CD4-positive, alpha-beta memory T cell (primary cell): Measurements from ENCODE around the gene B4GALNT1. TPM values are rescaled to one million over a fixed set of nuclear protein-coding genes. Genes with fewer than 3 reads are reported as not detected.

Experiments used
- CTCF ChIA-PET: fragments of 350-600 bp; sonication (Branson Sonifier 250); formaldehyde crosslinking; loops from one replicate; lab custom pipeline; 2021; ENCODE audit warnings: inconsistent platforms; ENCODE audit not compliant: partially characterized antibody; lab: Charles Lee
- POLR2A ChIA-PET: fragments of 350-600 bp; sonication (Branson Sonifier 250); formaldehyde crosslinking; loops from one replicate; lab custom pipeline; 2021; ENCODE audit not compliant: partially characterized antibody; lab: Charles Lee
- DNase-seq, 5 donors: peaks; one replicate each; pipeline versions ENCODE4 v3.0.0 to v3.0.0-alpha.2; 2020 to 2022; ENCODE audit warnings: mixed read lengths in 1 of 5
- H3K27ac ChIP-seq: one replicate; pipeline ENCODE4 v1.7.0; 2013; ENCODE audit warnings: low read depth, low read length
- H3K27me3 ChIP-seq: 2 replicates; pipeline ENCODE4 v1.7.0; 2013; ENCODE audit warnings: mild to moderate bottlenecking, low read length, moderate library complexity; ENCODE audit not compliant: insufficient read depth
- H3K36me3 ChIP-seq: 2 replicates; pipeline ENCODE4 v1.7.0; 2013; ENCODE audit warnings: mild to moderate bottlenecking, low read length, moderate library complexity; ENCODE audit not compliant: insufficient read depth
- H3K4me1 ChIP-seq: 2 replicates; pipeline ENCODE4 v1.7.0; 2013; ENCODE audit warnings: mild to moderate bottlenecking, low read length, moderate library complexity; ENCODE audit not compliant: insufficient read depth
- H3K4me3 ChIP-seq, 2 donors: one replicate each; pipeline ENCODE4 v1.7.0; 2013; ENCODE audit warnings: low read length in 2 of 2, mild to moderate bottlenecking in 1 of 2
- H3K9me3 ChIP-seq, 2 donors: one replicate each; pipeline ENCODE4 v1.7.0; 2013; ENCODE audit warnings: low read length in 2 of 2, control low read depth in 1 of 2; ENCODE audit not compliant: control insufficient read depth in 1 of 2
- H3K27ac Mint-ChIP-seq, 7 donors: one replicate each; pipeline ENCODE4 v1.8.0; 2020 to 2021; ENCODE audit warnings: mixed read lengths in 7 of 7, mild to moderate bottlenecking in 6 of 7, inconsistent platforms in 3 of 7, moderate library complexity in 3 of 7
- H3K27me3 Mint-ChIP-seq, 2 donors: one replicate each; pipeline ENCODE4 v1.8.0; 2020 to 2021; ENCODE audit warnings: mixed read lengths in 2 of 2
- H3K36me3 Mint-ChIP-seq, 2 donors: one replicate each; pipeline ENCODE4 v1.8.0; 2020 to 2021; ENCODE audit warnings: mixed read lengths in 2 of 2, inconsistent platforms in 1 of 2, mild to moderate bottlenecking in 1 of 2
- H3K4me1 Mint-ChIP-seq, 4 donors: one replicate each; pipeline ENCODE4 v1.8.0; 2020 to 2021; ENCODE audit warnings: mixed read lengths in 4 of 4, mild to moderate bottlenecking in 1 of 4
- H3K4me3 Mint-ChIP-seq, 8 donors: one replicate each; pipeline ENCODE4 v1.8.0; 2020 to 2021; ENCODE audit warnings: mixed read lengths in 8 of 8, mild to moderate bottlenecking in 7 of 8, moderate library complexity in 6 of 8, inconsistent platforms in 3 of 8
- H3K9me3 Mint-ChIP-seq, 8 donors: one replicate each; pipeline ENCODE4 v1.8.0; 2020 to 2021; ENCODE audit warnings: mixed read lengths in 8 of 8, mild to moderate bottlenecking in 5 of 8, inconsistent platforms in 3 of 8, moderate library complexity in 1 of 8
- intact Hi-C: fragments of 100-400 bp; cut with micrococcal nuclease; formaldehyde crosslinking; loops from one replicate; pipeline ENCODE4 v1.15.1; 2023
- polyA plus RNA-seq, 2 donors: library from polyadenylated mRNA; unstranded; fragments of 300-500 nt; fragmentation: Illumina TruSeq; gene quantifications; one replicate each; pipeline ENCODE4 v1.2.3, GENCODE V29; 2021
- total RNA-seq, 2 experiments: library from RNA; stranded (reverse); gene quantifications; one replicate each; pipeline ENCODE4 v1.2.3, GENCODE V29; 2021

Gene B4GALNT1
- total and polyA plus RNA-seq, 4 experiments from 2014 or later, result not detected

DNA sequence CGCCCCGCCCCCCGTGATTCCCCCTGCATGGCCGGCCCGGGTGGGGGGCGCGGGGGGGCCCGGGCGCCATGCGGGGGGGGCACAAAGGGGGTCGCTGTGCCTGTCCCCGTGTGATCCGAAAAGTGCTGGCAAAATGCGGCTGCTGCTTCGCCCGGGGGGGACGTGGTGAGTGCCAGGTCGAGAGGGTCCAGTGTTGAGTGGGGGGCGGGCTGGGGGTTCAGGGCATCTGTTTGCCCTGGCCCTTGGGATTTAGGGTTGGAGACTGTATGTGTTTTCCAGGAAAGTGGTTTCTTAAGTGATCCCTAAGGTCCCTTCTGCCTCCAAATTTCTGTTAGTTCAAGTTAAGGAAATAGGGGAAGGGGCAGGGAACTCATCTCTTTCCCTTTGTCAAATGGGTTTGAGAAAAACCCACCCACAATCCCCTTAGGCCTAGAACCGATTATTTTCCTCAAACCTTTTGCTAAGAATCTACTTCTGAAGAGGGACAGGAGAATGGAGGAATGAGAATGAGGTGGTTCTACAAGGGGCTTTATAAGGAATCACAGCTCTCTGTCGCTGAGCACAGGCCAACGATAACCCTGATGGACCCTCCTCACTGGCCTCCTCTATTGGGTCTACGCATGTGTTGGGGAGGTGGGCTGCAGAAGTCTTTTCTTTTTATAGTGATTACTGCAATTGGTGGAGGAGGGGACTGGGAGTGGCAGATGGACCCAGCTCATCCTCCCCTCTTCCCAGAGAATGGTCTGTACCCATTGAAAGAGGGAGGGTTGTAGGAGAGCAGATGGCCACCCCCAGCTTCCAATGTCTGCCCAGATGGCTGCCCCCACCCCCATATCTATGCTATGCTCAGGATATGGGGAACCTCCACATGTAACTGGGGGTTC lies 20.9 kb downstream of the B4GALNT1 start:
- peak overlapping the region in 2 of 7 donors; percentile 37 to 78 for H3K27ac Mint-ChIP-seq
- Histone ChIP-seq H3K4me1 (peaks cover 9% of the 10 kb centered on the region), H3K27me3 (peaks cover 10% of the 10 kb centered on the region), H3K36me3 (no peaks in the 10 kb centered on the region), H3K4me3 (peak overlapping the region in 1 of 2 donors; percentile 57), H3K27ac (no peak overlapping the region), H3K9me3 (no peaks in the 10 kb centered on the region)
- no peaks in the 10 kb centered on the region for H3K9me3 Mint-ChIP-seq
- H3K27me3 Mint-ChIP-seq, result peaks cover 3 to 27% of the 10 kb centered on the region in 2 donors
- intact Hi-C loops, result loop anchor here (2.0 to 5.0 kb wide), 2 partner anchors 21 to 90 kb away; partner anchors contain the start of genes DDIT3, MBD6 and PIP4K2C
- peaks cover 0 to 6% of the 10 kb centered on the region in 2 donors for H3K36me3 Mint-ChIP-seq
- no peak for DNase-seq
- H3K4me1 Mint-ChIP-seq, result peaks cover 3 to 12% (median 7%) of the 10 kb centered on the region in 4 donors
- POLR2A ChIA-PET, result interaction anchor here (0.9 kb wide), 1 partner anchor 12 kb away, joined by 4 read pairs; no protein-coding TSS in a partner anchor
- CTCF ChIA-PET, result interaction anchor here (1.3 to 1.9 kb wide), 4 partner anchors 9 to 29 kb away, joined by 3 to 7 read pairs (median 5); partner anchors contain the start of gene B4GALNT1
- H3K4me3 Mint-ChIP-seq, result peak overlapping the region; percentile 61 to 84 (median 78)

DNA sequence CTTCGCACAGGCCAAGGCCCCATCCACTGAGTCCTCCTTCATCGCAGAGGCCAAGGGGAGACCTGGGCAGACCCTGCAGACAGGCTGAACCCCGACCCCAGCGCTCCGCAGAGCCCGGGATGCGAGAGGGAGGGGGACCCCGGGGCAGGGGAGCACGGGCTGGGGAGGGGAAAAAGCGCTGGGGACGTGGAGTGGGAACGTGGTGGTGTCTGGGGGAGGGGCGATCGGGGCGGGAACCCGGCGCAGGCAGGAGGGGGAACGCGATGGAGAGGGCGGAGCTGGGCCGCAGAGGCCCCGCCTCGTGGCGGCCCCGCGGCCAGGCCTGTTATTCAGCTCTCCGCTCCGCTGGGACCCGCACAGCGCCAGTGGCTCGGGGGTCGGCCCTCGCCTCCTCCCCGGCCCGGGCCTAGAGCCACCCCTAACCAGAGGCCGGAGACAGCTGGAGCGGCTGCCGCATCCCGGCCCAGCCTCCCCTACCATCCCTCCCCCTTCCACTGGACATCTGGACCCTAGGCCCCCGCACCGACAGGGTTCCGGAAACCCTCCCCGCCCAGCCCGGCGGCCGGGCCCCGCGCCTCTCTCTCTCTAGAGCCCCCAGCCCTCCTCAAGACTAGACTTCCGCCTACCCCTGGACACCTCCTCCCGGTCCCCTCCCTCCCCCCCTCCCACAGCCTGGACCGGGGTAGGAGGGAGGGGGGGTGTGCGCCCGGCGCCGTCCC lies 21.7 kb downstream of the B4GALNT1 start, which contains the start of gene ARHGEF25:
Gene ARHGEF25, plus strand, starts transcription at position 328 of the 719 bp plus-strand sequence. CDS start 460 bp downstream, outside the sequence.
- Mint-ChIP-seq H3K9me3 (no peaks in the 10 kb centered on the region), H3K4me1 (peaks cover 3 to 17% (median 9%) of the 10 kb centered on the region in 4 donors), H3K4me3 (peak within 1 kb of the TSS; percentile 74 to 89 (median 80)), H3K36me3 (peaks cover 0 to 6% of the 10 kb centered on the region in 2 donors), H3K27ac (peak within 1 kb of the TSS in 4 of 7 donors; percentile 15 to 78 (median 57)), H3K27me3 (peaks cover 3 to 21% of the 10 kb centered on the region in 2 donors)
- CTCF ChIA-PET, result interaction anchor here (1.0 to 1.4 kb wide), 4 partner anchors 8 to 28 kb away, joined by 3 to 6 read pairs (median 4); partner anchors contain the start of gene B4GALNT1
- Histone ChIP-seq H3K36me3 (no peaks in the 10 kb centered on the region), H3K4me1 (peaks cover 9% of the 10 kb centered on the region), H3K27ac (no peak within 1 kb of the TSS), H3K4me3 (peak within 1 kb of the TSS; percentile 23 to 57), H3K9me3 (no peaks in the 10 kb centered on the region), H3K27me3 (peaks cover 10% of the 10 kb centered on the region)
- POLR2A ChIA-PET, result interaction anchor here (0.9 kb wide), 1 partner anchor 12 kb away, joined by 4 read pairs; no protein-coding TSS in a partner anchor
- DNase-seq, result no peak
- intact Hi-C loops, result loop anchor here (2.0 to 5.0 kb wide), 2 partner anchors 20 to 89 kb away; partner anchors contain the start of genes DDIT3, MBD6 and PIP4K2C

DNA sequence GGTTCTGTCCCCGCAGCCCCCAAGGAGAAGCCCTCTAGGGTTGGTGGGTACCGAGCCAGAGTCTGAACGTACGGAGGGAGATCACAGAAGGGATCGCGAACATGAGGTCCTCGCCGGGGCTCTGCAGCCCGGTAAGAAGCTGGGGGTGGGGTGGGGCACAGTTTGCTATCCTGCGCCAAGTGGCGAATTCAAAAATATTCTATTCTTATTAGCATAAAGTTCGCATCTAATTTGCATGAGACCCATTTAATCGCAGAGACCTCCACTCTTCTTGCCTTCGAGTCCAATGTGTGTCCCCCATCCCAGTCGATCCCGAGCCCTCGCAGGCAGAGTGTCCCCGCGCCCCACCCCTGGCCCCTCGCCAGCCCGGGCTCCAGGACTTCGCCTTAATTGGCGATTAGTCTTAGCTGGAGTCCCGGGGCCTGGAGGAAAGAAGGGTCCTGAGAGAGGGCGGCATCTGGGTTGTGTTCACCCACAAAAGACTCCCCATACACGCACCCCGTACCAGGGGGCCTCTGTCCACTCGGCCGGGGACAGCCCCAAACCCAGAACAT lies 22.4 kb downstream of the B4GALNT1 start:
- peaks cover 3 to 17% of the 10 kb centered on the region in 2 donors for H3K27me3 Mint-ChIP-seq
- Histone ChIP-seq H3K4me1 (peaks cover 14% of the 10 kb centered on the region), H3K9me3 (no peaks in the 10 kb centered on the region), H3K4me3 (peak overlapping the region; percentile 23 to 57), H3K27me3 (peaks cover 10% of the 10 kb centered on the region), H3K27ac (no peak overlapping the region), H3K36me3 (no peaks in the 10 kb centered on the region)
- H3K36me3 Mint-ChIP-seq, result peaks cover 0 to 9% of the 10 kb centered on the region in 2 donors
- H3K4me3 Mint-ChIP-seq, result peak overlapping the region; percentile 63 to 89 (median 76)
- no peak for DNase-seq
- ChIA-PET CTCF (interaction anchor here (1.0 to 1.4 kb wide), 4 partner anchors 9 to 28 kb away, joined by 3 to 6 read pairs (median 4); partner anchors contain the start of gene B4GALNT1), POLR2A (no interaction called here)
- no peaks in the 10 kb centered on the region for H3K9me3 Mint-ChIP-seq
- H3K4me1 Mint-ChIP-seq, result peaks cover 5 to 22% (median 13%) of the 10 kb centered on the region in 4 donors
- peak overlapping the region in 4 of 7 donors; percentile 15 to 77 (median 46) for H3K27ac Mint-ChIP-seq
- intact Hi-C loops, result loop anchor here (2.0 to 5.0 kb wide), 2 partner anchors 20 to 88 kb away; partner anchors contain the start of genes DDIT3, MBD6 and PIP4K2C

DNA sequence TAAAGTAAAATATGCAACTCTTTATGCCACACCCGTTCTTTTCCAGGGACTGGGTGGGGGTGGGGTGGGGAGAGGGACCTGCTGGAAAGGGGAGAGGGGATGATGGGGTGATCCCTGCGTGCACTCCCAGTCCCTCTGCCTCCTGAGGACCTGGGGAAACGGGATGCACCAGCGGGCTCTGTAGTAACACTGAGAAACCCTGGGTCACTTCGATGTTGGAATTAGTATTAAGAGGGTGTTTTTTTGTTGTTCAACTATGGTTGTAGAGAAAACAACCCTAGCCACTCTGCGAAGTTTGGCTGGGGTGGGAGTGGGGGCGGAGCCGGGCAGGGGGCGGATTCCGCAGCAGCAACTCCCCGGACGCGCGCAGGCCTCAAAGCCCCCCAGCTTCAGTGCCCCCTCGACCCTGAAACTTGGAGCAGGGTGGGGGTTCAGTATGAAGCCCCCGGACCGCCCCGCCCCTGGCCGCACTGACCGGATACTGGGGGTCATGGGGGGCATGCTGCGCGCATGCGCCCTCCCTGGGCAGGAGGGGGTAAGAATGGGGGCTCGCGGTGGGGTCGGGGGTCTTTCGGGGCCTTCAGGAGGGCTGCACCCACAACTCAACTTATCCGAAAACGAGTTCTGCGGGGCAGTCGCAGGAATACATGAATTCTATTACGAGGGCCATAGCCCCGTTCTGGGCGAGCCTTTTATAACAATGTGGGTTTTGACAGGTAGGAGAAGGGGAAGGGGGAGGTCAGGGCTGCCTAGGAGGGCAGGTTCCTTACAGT lies 23.0 kb downstream of the B4GALNT1 start:
- Histone ChIP-seq H3K27me3 (peaks cover 10% of the 10 kb centered on the region), H3K36me3 (no peaks in the 10 kb centered on the region), H3K4me3 (no peak overlapping the region), H3K27ac (no peak overlapping the region), H3K4me1 (peaks cover 20% of the 10 kb centered on the region), H3K9me3 (no peaks in the 10 kb centered on the region)
- ChIA-PET POLR2A (no interaction called here), CTCF (interaction anchor here (1.0 to 1.2 kb wide), 2 partner anchors 10 to 26 kb away, joined by 3 read pairs; no protein-coding TSS in a partner anchor)
- intact Hi-C loops, result loop anchor here (2.0 to 5.0 kb wide), 2 partner anchors 19 to 88 kb away; partner anchors contain the start of genes DDIT3, MBD6 and PIP4K2C
- peaks cover 3 to 14% of the 10 kb centered on the region in 2 donors for H3K27me3 Mint-ChIP-seq
- no peak for DNase-seq
- peaks cover 0 to 11% of the 10 kb centered on the region in 2 donors for H3K36me3 Mint-ChIP-seq
- peak overlapping the region in 7 of 8 donors; percentile 63 to 89 (median 77) for H3K4me3 Mint-ChIP-seq
- H3K27ac Mint-ChIP-seq, result peak overlapping the region in 4 of 7 donors; percentile 15 to 77 (median 46)
- H3K9me3 Mint-ChIP-seq, result no peaks in the 10 kb centered on the region
- peaks cover 11 to 29% (median 19%) of the 10 kb centered on the region in 4 donors for H3K4me1 Mint-ChIP-seq

DNA sequence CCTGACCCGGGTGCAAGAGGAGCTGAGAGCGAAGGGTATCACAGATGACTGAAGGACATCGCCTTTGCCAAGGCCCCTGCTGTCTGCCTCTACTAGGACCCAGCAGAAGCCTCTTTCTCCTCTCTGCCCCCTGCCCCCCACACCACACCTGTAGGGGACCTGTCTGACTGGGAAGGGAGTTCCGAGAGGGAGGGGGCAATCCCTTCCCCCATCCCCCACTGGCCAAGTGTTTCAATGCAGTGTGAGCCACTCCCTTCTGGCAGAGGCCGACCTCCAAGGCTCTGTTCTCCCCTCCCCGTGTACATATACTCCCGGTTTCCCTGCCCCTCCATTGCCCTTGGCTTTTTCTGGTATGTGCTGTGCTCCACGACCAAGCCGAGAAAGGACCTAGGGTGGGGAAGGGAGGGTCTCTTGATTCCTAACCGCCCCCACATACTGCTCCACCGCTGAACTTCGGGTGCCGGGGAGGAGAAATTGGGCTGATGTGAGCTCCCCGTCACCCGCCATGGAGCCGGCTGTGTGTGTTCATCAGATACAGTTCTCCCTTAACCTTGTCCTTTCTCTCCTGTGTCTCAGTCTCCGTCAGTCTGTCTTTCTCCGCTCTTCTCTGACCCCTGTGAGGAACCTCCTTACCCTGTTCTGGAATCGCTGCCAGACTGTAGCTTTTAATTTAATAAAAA lies 23.8 kb downstream of the B4GALNT1 start:
- POLR2A ChIA-PET, result interaction anchor here (0.5 kb wide), 1 partner anchor 129 kb away, joined by 3 read pairs; the partner anchor contains the start of gene ARHGAP9
- no peak overlapping the region for H3K4me3 Mint-ChIP-seq

More for the DNA sequence above, 23.8 kb downstream of the B4GALNT1 start:
- peaks cover 3 to 12% of the 10 kb centered on the region in 2 donors for H3K27me3 Mint-ChIP-seq
- H3K4me1 Mint-ChIP-seq, result peaks cover 12 to 35% (median 21%) of the 10 kb centered on the region in 4 donors
- H3K27ac Mint-ChIP-seq, result no peak overlapping the region
- Histone ChIP-seq H3K27me3 (peaks cover 10% of the 10 kb centered on the region), H3K36me3 (no peaks in the 10 kb centered on the region), H3K9me3 (no peaks in the 10 kb centered on the region), H3K4me3 (no peak overlapping the region), H3K4me1 (peaks cover 24% of the 10 kb centered on the region), H3K27ac (no peak overlapping the region)
- intact Hi-C loops, result no loop called here
- H3K36me3 Mint-ChIP-seq, result peaks cover 0 to 11% of the 10 kb centered on the region in 2 donors
- CTCF ChIA-PET, result interaction anchor here (1.2 kb wide), 1 partner anchor 26 kb away, joined by 3 read pairs; no protein-coding TSS in a partner anchor
- H3K9me3 Mint-ChIP-seq, result no peaks in the 10 kb centered on the region
- DNase-seq, result no peak
